Esophagus muscularis mucosa (tissue), 4 donors: ENCODE results near the gene SPEF2. TPM values are rescaled to one million over a fixed set of nuclear protein-coding genes. Genes with fewer than 3 reads are reported as not detected.

Experiments used
- DNase-seq: peaks from one replicate; pipeline ENCODE4 v3.0.0-alpha.2; 2017; ENCODE audit errors: extremely low spot score
- H3K27ac ChIP-seq, 4 donors: fragments of 200-600 bp; sonication (generic); replicated peaks in 1 of 4; 1 replicate in 3 of 4; 2 replicates in 1 of 4; pipeline ENCODE4 v1.5.1; 2016 to 2019; ENCODE audit warnings: mild to moderate bottlenecking in 1 of 4
- H3K27me3 ChIP-seq, 4 donors: fragments of 200-600 bp; sonication (generic); one replicate each; pipeline versions ENCODE4 v1.5.1 to v1.6.0; 2016 to 2019
- H3K36me3 ChIP-seq, 4 donors: fragments of 200-600 bp; sonication (generic); one replicate each; pipeline ENCODE4 v1.5.1; 2016 to 2019
- H3K4me1 ChIP-seq, 4 donors: fragments of 200-600 bp; sonication (generic); one replicate each; pipeline ENCODE4 v1.5.1; 2016 to 2019
- H3K4me3 ChIP-seq, 4 donors: fragments of 200-600 bp; sonication (generic); 1 replicate in 2 of 4; 2 replicates in 2 of 4; pipeline ENCODE4 v1.5.1; 2016 to 2019; ENCODE audit warnings: mild to moderate bottlenecking in 4 of 4, moderate library complexity in 1 of 4
- H3K9me3 ChIP-seq, 4 donors: fragments of 200-600 bp; sonication (generic); 1 replicate in 3 of 4; 2 replicates in 1 of 4; pipeline ENCODE4 v1.5.1; 2016 to 2019
- CTCF ChIP-seq, 3 experiments: fragments of 200-600 bp in 2 of 3; fragments of 450-650 bp in 1 of 3; sonication (generic) in 2 of 3; IDR thresholded peaks; one replicate each; pipeline ENCODE4 v1.5.1; 2017 to 2019; ENCODE audit warnings: antibody characterized with exemption in 3 of 3, mild to moderate bottlenecking in 2 of 3, moderate library complexity in 1 of 3
- EP300 ChIP-seq: sonication (generic); formaldehyde crosslinking; IDR thresholded peaks from one replicate; pipeline ENCODE4 v1.6.1; 2017; ENCODE audit warnings: antibody characterized with exemption
- POLR2A ChIP-seq: fragments of 450-650 bp; IDR thresholded peaks from one replicate; pipeline ENCODE4 v1.6.1; 2017; ENCODE audit warnings: antibody characterized with exemption, moderate library complexity, mild to moderate bottlenecking, low read depth
- POLR2AphosphoS5 ChIP-seq, 2 donors: sonication (generic); formaldehyde crosslinking; IDR thresholded peaks; one replicate each; pipeline ENCODE4 v1.6.1; 2017; ENCODE audit warnings: antibody characterized with exemption in 2 of 2
- WGBS: methylation state at CpG from one replicate; pipeline ENCODE4 v1.1.5; 2018; 5-methylcytosine and 5-hydroxymethylcytosine counted together
- intact Hi-C: fragments of 100-400 bp; cut with DNase I; formaldehyde crosslinking; loops from one replicate; pipeline ENCODE4 v1.15.1; 2023
- total RNA-seq, 4 donors: library from RNA; depleted of rRNA; stranded (reverse); fragments of >200 nt; gene quantifications; one replicate each; pipeline versions ENCODE4 v1.1.0 to v1.2.1, GENCODE V29; 2016

SPEF2 gene
- total RNA-seq, 4 donors from 2014 or later = 2.8 to 4.6 (median 3.1) TPM

- H3K27me3 ChIP-seq = no peaks in the 10 kb centered on the region
- no peak for DNase-seq
- no peaks in the 10 kb centered on the region for H3K36me3 ChIP-seq
- H3K27ac ChIP-seq = no peak overlapping the region
- WGBS = 50% methylated on average over 3 of the region's 3 CpGs
- no peak overlapping the region for H3K4me3 ChIP-seq
- no peak for TF ChIP-seq POLR2A
- TF ChIP-seq EP300 = no peak
- no peak for TF ChIP-seq POLR2AphosphoS5 (IDR thresholded peaks at IDR 0.05)
- no peak for TF ChIP-seq CTCF (IDR thresholded peaks at IDR 0.05)
- no peaks in the 10 kb centered on the region for H3K9me3 ChIP-seq
- intact Hi-C loops = no loop called here
- peaks cover 5 to 21% (median 12%) of the 10 kb centered on the region in 4 donors for H3K4me1 ChIP-seq
These were observed 230.3 kb downstream of the SPEF2 start for GRCh38 chr5:35847961-35848360.

- WGBS = 92% methylated on average over 6 of the region's 6 CpGs
- Histone ChIP-seq H3K36me3 (no peaks in the 10 kb centered on the region), H3K27me3 (no peaks in the 10 kb centered on the region), H3K9me3 (no peaks in the 10 kb centered on the region), H3K4me3 (no peak overlapping the region), H3K27ac (no peak overlapping the region), H3K4me1 (peaks cover 5 to 35% (median 16%) of the 10 kb centered on the region in 4 donors)
- TF ChIP-seq POLR2AphosphoS5 (IDR thresholded peaks at IDR 0.05) = no peak
- TF ChIP-seq EP300 = no peak
- intact Hi-C loops = no loop called here
- DNase-seq = no peak
These were observed 232.2 kb downstream of the SPEF2 start for GRCh38 chr5:35849860-35850259.

- Histone ChIP-seq H3K27ac (no peak overlapping the region), H3K9me3 (no peaks in the 10 kb centered on the region), H3K36me3 (no peaks in the 10 kb centered on the region), H3K4me3 (peak overlapping the region; percentile 30 to 37 (median 34)), H3K4me1 (peaks cover 5 to 35% (median 16%) of the 10 kb centered on the region in 4 donors), H3K27me3 (no peaks in the 10 kb centered on the region)
- intact Hi-C loops = no loop called here
- DNase-seq = no peak
- no peak for TF ChIP-seq POLR2A
- no peak for TF ChIP-seq POLR2AphosphoS5 (IDR thresholded peaks at IDR 0.05)
- no peak for TF ChIP-seq EP300
- 58% methylated on average over 8 of the region's 8 CpGs for WGBS
These were observed 233.5 kb downstream of the SPEF2 start for GRCh38 chr5:35850967-35851680.

- no peak for DNase-seq
- Histone ChIP-seq H3K36me3 (no peaks in the 10 kb centered on the region), H3K27ac (no peak overlapping the region), H3K4me1 (peaks cover 5 to 35% (median 16%) of the 10 kb centered on the region in 4 donors), H3K27me3 (no peaks in the 10 kb centered on the region), H3K4me3 (no peak overlapping the region), H3K9me3 (no peaks in the 10 kb centered on the region)
- WGBS = 65% methylated on average over 7 of the region's 8 CpGs
- intact Hi-C loops = no loop called here
- TF ChIP-seq POLR2AphosphoS5 (IDR thresholded peaks at IDR 0.05) (no peak), CTCF (IDR thresholded peaks at IDR 0.05) (no peak), EP300 (no peak), POLR2A (no peak)
These were observed 234.5 kb downstream of the SPEF2 start for GRCh38 chr5:35852084-35852734.

GRCh38 chr5:35852773-35853172 is 235.1 kb downstream of the SPEF2 start:
- H3K4me1 ChIP-seq = peaks cover 5 to 35% (median 16%) of the 10 kb centered on the region in 4 donors
- H3K27ac ChIP-seq = no peak overlapping the region
- no peaks in the 10 kb centered on the region for H3K9me3 ChIP-seq
- H3K27me3 ChIP-seq = no peaks in the 10 kb centered on the region
- no peak overlapping the region for H3K4me3 ChIP-seq
- H3K36me3 ChIP-seq = no peaks in the 10 kb centered on the region
- DNase-seq = no peak
- intact Hi-C loops = no loop called here
- TF ChIP-seq CTCF (IDR thresholded peaks at IDR 0.05) = no peak
- no peak for TF ChIP-seq EP300
- TF ChIP-seq POLR2AphosphoS5 (IDR thresholded peaks at IDR 0.05) = no peak
- TF ChIP-seq POLR2A = no peak
